Dedifferentiated amniotic fluid mesenchymal stem cell (primary cell): ENCODE data around the gene PDE5A.
A peak's percentile ranks its signal among the peaks of the same experiment; 100 is the strongest.

Experiments
- DNase-seq: peaks from one replicate; pipeline ENCODE4 v3.0.0-alpha.2; 2016; ENCODE audit errors: extremely low spot score

Gene PDE5A

GRCh38 chr4:119585771-119586170 is 42.8 kb downstream of the PDE5A start:
- DNase-seq = no peak

- DNase-seq = no peak
These were observed 47.3 kb downstream of the PDE5A start for GRCh38 chr4:119581190-119581873.

- DNase-seq = no peak
These were observed 48.3 kb downstream of the PDE5A start for GRCh38 chr4:119580293-119580692.

DNA sequence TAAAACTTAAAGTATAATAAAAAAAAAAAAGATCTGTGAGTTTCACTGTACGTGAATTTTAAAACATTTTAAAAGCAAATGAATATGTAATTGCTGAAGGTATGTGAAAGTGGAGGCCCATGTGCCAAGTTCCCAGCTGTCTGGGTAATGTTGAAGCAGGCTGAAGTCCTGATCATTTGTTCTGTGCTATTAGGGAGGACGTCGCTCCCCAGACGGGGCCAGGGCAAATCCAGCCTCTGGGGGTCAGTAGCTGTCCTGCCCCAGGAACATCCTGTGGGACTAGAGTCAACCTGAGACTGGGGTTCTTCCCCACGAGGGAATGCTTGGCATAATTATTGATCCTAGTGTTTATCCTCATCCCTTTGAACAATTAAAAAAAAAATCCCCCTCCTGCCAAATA is 48.8 kb downstream of the PDE5A start:
- DNase-seq = no peak

DNA sequence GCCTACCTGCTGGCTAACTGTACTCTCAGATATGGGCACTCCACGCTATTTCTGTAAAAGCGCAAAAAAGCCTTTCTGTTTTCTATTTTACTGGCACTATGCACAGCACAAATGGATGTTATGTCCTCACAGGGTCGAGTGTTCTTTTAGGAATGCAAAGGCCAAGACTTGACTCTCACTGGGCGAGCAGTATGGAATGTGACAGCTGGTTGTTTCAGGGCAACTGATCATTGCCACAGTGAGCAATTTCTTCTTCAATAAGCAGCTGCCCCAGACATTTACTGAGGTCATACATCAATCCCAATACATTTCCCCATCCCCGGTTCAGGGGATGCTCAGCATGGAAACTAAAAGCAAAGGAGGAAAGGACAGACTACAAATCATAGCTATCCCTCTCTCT is 58.2 kb downstream of the PDE5A start:
- DNase-seq = peak; percentile 21

- no peak for DNase-seq
These were observed 64.5 kb downstream of the PDE5A start for GRCh38 chr4:119564106-119564505.

- peak; percentile 73 for DNase-seq
These were observed 69.5 kb downstream of the PDE5A start for GRCh38 chr4:119559044-119559647.

- DNase-seq = peak; percentile 36
These were observed 77.6 kb downstream of the PDE5A start for GRCh38 chr4:119550857-119551532.

GRCh38 chr4:119549639-119550038 is 79.0 kb downstream of the PDE5A start:
- DNase-seq = no peak

DNA sequence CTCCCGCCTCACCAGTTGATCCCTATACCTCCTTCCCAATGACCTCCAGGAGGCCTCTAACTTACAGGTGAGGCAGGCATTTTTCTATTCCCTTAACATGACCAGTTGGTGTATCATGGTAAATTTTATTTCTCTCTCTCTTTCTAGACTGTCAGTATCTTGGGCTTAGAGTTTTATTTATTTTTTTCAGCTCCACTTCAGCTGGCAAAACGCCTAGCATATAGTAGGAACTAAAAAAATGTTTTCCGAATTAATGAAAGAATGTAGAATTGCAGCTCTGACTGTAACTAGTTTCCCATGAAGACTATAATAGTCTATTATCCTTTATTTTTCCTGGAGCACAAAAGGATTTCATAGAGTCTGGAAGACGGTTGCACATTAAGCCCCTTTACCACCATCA is 84.8 kb downstream of the PDE5A start:
- DNase-seq = peak; percentile 86

GRCh38 chr4:119543187-119543586 is 85.4 kb downstream of the PDE5A start:
- no peak for DNase-seq

GRCh38 chr4:119540249-119540648 is 88.4 kb downstream of the PDE5A start:
- no peak for DNase-seq

- DNase-seq = no peak
These were observed 91.0 kb downstream of the PDE5A start for GRCh38 chr4:119537586-119537985.

DNA sequence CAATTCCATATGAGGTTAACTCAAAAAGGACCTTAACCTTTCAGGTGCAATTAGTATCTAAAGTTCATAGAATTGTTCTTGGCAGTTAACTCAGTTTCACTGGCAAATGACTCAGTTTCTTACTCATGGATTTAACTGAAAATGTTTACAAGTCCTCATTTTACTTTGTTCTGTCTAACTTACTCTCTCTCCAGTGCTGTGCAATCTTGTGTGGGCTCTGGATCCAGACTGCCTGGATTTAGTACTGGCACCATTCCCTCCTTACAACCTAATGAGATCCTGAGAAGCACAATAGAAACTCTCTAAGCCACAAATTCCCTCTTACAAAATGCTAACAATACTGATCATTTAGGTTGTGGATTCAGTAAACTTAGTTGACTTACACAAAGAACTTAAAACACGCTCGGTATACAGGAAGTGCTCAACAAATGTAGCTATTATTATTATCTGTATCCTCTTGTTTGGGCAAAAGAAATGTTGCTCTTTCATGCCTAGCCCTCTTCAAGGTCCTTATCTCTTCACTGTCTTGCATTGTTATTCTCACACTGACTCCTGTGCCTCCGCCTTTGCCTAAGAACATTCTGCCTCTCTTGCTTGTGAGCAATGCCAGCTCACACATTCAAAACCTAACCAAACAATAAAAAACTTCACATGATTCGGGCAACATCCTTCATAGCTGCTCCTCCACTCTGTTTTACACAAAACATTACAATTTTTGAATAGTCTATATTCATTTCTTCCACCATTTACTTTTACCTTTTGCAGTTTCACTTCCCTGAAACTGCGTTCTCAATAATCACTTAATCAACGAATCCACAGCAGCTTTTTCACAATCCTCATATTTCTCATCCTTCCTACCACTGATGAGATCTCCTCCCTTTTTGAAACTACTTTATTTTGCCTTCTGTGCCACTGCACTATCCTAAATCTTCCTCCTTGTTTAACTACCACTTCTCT is 91.8 kb downstream of the PDE5A start:
- peak; percentile 76 for DNase-seq

DNA sequence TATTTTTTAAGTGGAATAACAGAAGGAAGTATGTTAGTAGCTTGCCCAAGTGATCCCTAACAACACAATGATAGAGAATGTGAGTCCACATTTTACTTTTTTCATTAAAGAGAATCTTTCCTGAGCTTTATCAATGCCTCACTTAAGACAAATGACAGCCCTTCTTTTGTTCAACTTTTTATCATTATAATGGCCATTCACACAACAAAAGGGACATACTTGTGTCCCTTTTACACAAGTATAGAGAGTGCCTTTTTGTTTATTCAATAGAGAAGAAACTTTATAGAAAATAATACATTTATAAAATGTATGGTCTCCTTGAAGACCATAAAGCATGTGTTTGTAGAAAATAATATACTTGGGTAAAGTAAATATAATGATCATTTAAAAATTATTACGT is 96.3 kb downstream of the PDE5A start:
- DNase-seq = no peak

DNA sequence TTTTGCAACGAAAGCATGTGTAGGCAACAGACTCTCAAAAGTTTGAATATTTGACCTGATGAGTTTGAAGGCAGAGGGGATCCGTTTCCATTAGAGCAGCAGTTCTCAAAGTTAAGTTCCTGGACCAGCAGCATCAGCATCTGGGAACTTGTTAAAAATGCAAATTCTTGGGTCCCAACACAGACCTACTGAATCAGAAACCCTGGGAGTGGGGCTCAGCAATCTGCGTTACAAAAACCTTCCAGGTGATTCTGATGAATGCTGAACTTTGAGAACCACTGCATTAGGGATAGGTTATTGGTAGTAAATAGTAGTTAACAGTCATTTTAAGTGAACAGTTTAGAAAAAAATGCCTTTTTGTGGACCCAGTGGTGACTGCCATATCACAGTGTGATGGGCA is 98.8 kb downstream of the PDE5A start:
- no peak for DNase-seq

- no peak for DNase-seq
These were observed 101.6 kb downstream of the PDE5A start for GRCh38 chr4:119526786-119527550.

- DNase-seq = no peak
These were observed 102.6 kb downstream of the PDE5A start for GRCh38 chr4:119525771-119526712.

GRCh38 chr4:119525005-119525749 is 103.4 kb downstream of the PDE5A start:
- DNase-seq = peak; percentile 67
